ENCODE results near the gene KCNAB2.

GRCh38 chr1:6093071-6093470, 47.4 kb downstream of the KCNAB2 start:
- TF ChIP-seq CTCF (IDR thresholded peaks at IDR 0.05) (no peak), POLR2A (IDR thresholded peaks at IDR 0.05) (no peak), POLR2AphosphoS5 (IDR thresholded peaks at IDR 0.05) (no peak)
